Spinal cord (tissue), 10 donors: ENCODE measurements around the gene SUV39H1. TPM values are rescaled to one million over a fixed set of nuclear protein-coding genes. Genes with fewer than 3 reads are reported as not detected.

Experiments
- DNase-seq, 6 donors: peaks; one replicate each; pipeline versions ENCODE4 v3.0.0 to v3.0.0-alpha.2; 2013 to 2015; ENCODE audit warnings: low spot score in 6 of 6, low read depth in 4 of 6
- H3K27ac ChIP-seq: one replicate; pipeline ENCODE4 v1.5.1; 2013; ENCODE audit warnings: low read depth, low read length, control low read depth
- H3K27me3 ChIP-seq: one replicate; pipeline ENCODE4 v1.6.1; 2013; ENCODE audit warnings: low read length; ENCODE audit not compliant: control insufficient read depth, insufficient read depth
- H3K36me3 ChIP-seq: one replicate; pipeline ENCODE4 v1.6.1; 2013; ENCODE audit warnings: low read length; ENCODE audit not compliant: control insufficient read depth, insufficient read depth
- H3K4me1 ChIP-seq: one replicate; pipeline ENCODE4 v1.6.1; 2013; ENCODE audit warnings: low read length; ENCODE audit not compliant: control insufficient read depth, insufficient read depth
- H3K4me3 ChIP-seq: one replicate; pipeline ENCODE4 v1.5.1; 2013; ENCODE audit warnings: low read depth, low read length, control low read depth
- H3K9me3 ChIP-seq: one replicate; pipeline ENCODE4 v1.6.1; 2013; ENCODE audit warnings: low read length; ENCODE audit not compliant: control insufficient read depth, insufficient read depth
- WGBS: methylation state at CpG from one replicate; pipeline ENCODE4 v1.1.5; 2013; ENCODE audit warnings: missing lambda C conversion rate; ENCODE audit not compliant: insufficient coverage; 5-methylcytosine and 5-hydroxymethylcytosine counted together
- polyA plus RNA-seq, 2 donors: library from polyadenylated mRNA; unstranded; fragments of 120-200 nt; gene quantifications; one replicate each; pipeline ENCODE4 v1.2.1, GENCODE V29; 2013; ENCODE audit not compliant: insufficient read length in 2 of 2
- small RNA-seq: library from RNA; depleted of rRNA; stranded (forward); fragments of <200 nt; gene quantifications from one replicate; pipeline ENCODE3, GENCODE V24; 2014; ENCODE audit warnings: low replicate concordance
- total RNA-seq, 2 donors: library from RNA; depleted of rRNA in 1 of 2; stranded (reverse); fragments of 120-200 nt in 1 of 2; fragments of >200 nt in 1 of 2; gene quantifications; one replicate each; pipeline versions ENCODE4 v1.2.3 to v1.2.4, GENCODE V29; 2013 to 2014
- donor health status: healthy.

The SUV39H1 gene
- total and polyA plus RNA-seq, 4 donors, result 3.0 to 8.2 (median 5.9) TPM

DNA sequence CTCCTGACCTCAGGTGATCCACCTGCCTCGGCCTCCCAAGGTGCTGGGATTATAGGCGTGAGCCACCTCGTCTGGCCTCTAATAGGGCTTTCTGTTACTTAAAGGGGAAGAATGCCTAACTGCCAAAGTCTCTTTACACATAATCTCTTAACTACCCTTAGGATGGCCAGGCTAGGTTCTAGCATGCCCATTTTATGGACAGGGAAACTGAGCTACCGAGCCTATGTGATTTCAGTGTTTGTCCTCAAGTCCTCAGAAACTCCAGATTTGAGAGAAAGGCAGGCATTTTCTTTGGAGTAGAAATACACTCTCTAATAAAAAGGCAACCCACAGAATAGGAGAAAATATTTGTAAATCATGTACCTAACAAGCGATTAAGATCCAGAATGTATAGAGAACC, 52.6 kb downstream of the SUV39H1 start:
- no peaks in the 10 kb centered on the region for H3K4me1 ChIP-seq
- no peaks in the 10 kb centered on the region for H3K36me3 ChIP-seq
- H3K27me3 ChIP-seq, result no peaks in the 10 kb centered on the region
- no peak for DNase-seq
- H3K4me3 ChIP-seq, result no peak overlapping the region
- WGBS, result no CpG with 5 or more reads among the region's 5 CpGs
- no peaks in the 10 kb centered on the region for H3K9me3 ChIP-seq
- H3K27ac ChIP-seq, result no peak overlapping the region

DNA sequence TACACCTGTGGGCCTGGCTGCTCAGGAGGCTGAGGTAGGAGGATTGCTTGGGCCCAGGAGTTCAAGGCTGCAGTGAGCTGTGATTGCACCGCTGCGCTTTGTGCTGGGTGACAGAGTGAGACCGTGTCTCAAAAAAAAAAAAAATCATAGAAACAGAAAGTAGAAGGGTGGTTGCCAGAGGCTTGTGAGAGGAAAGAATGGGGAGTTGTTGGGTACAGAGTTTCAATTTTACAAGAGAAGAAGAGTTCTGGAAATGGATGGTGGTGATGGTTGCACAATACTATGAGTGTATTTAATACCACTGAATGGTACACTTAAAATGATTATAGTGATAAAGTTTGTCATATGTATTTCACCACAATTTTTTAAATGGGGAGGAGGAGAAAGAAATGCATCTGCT, 54.8 kb downstream of the SUV39H1 start:
- H3K4me3 ChIP-seq, result no peak overlapping the region
- no peak for DNase-seq
- H3K4me1 ChIP-seq, result no peaks in the 10 kb centered on the region
- 63% methylated on average over 3 of the region's 3 CpGs for WGBS
- H3K27me3 ChIP-seq, result no peaks in the 10 kb centered on the region
- no peaks in the 10 kb centered on the region for H3K9me3 ChIP-seq
- H3K36me3 ChIP-seq, result no peaks in the 10 kb centered on the region
- H3K27ac ChIP-seq, result no peak overlapping the region

DNA sequence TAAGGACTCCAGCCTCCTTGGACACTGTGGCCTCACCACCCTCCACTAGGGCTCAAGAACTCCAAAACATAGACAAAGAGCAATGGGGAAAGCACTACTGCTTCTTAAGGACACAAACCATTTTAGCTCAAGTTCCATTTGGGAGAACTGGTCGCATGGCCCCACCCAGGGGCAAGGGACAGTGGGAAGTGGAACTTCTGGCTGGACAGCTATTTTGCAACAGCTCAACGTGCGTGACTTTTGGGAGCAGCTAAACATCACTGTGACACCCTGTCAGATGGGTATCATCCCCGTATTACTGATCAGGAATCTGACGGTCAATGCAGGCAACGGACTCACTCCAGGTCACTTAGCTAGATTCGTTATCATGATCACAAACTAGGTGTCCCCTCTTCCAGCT, 56.0 kb downstream of the SUV39H1 start:
- H3K27me3 ChIP-seq, result no peaks in the 10 kb centered on the region
- 83% methylated on average over 7 of the region's 7 CpGs for WGBS
- no peak overlapping the region for H3K4me3 ChIP-seq

DNA sequence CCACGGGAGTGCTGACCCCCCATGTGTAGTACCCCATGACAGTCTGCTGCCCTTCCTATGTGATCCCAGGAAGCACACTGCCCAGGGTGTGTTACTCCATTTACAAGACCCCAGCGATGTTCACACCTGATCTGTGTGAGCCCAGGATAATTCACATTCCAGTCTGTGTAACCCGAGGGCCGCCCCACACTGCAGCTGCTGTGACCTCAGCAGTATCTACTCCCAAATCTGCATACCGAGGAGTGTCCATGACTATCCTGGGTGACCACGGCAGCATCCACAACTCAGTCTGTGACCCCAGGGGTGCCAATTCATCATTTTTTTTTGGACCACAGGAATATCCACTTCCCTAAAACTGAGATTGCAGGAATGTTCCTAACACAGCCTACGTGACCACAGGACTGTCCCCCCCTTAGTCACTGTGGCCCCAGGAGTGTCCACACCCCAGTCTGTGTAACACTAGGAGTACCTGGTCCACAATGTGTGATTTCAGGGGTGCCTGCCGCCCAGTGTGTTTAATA, 57.2 kb downstream of the SUV39H1 start:
- Histone ChIP-seq H3K27me3 (no peaks in the 10 kb centered on the region), H3K27ac (no peak overlapping the region), H3K4me1 (no peaks in the 10 kb centered on the region), H3K36me3 (no peaks in the 10 kb centered on the region), H3K4me3 (no peak overlapping the region), H3K9me3 (no peaks in the 10 kb centered on the region)
- 60% methylated on average over 7 of the region's 8 CpGs for WGBS
- no peak for DNase-seq

More for the DNA sequence above, 56.0 kb downstream of the SUV39H1 start:
- Histone ChIP-seq H3K4me1 (no peaks in the 10 kb centered on the region), H3K9me3 (no peaks in the 10 kb centered on the region), H3K36me3 (no peaks in the 10 kb centered on the region), H3K27ac (no peak overlapping the region)
- DNase-seq, result no peak

DNA sequence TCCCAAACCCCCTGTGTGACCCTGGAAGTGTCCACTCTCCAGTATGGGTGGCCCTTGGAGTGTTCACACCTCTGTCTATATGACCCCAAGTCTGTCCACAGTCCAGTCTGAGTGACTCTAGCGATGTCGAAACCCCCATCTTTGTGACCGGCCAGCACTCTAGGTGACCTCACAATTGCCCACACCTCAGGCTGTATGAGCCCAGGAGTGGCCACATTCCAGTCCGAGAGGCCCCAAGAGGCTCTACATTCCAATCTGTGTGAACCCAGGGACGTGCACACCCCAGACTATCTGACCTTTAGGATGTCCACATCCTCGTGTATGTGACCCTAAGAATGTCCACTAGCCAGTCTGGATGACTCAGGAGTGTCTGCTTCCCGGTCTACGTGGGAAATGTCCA, 57.7 kb downstream of the SUV39H1 start:
- DNase-seq, result no peak
- no peaks in the 10 kb centered on the region for H3K9me3 ChIP-seq
- H3K27me3 ChIP-seq, result no peaks in the 10 kb centered on the region
- 65% methylated on average over 8 of the region's 8 CpGs for WGBS
- H3K4me1 ChIP-seq, result no peaks in the 10 kb centered on the region
- no peak overlapping the region for H3K4me3 ChIP-seq
- no peaks in the 10 kb centered on the region for H3K36me3 ChIP-seq
- no peak overlapping the region for H3K27ac ChIP-seq

Small RNA genes lying within 50 kb of the gene (small RNA-seq; reads per million reads assigned to genes)
- not detected for gene RNU6-1056P

Other genes starting within 250 kb of the SUV39H1 start
- gene SLC38A5, start 226.5 kb upstream of the SUV39H1 start, total RNA-seq, result 10 to 100 TPM; 16.4 to 42.5 TPM
- 10 to 100 TPM; 65.0 to 65.9 TPM for gene SLC38A5, start 226.5 kb upstream of the SUV39H1 start, polyA plus RNA-seq
- gene FTSJ1, start 220.5 kb upstream of the SUV39H1 start, total RNA-seq, result 10 to 100 TPM; 25.7 to 47.9 TPM
- 10 to 100 TPM; 47.2 to 63.1 TPM for gene FTSJ1, start 220.5 kb upstream of the SUV39H1 start, polyA plus RNA-seq
- 10 to 100 TPM; 11.2 to 12.6 TPM for gene PORCN, start 187.7 kb upstream of the SUV39H1 start, total RNA-seq
- gene PORCN, start 187.7 kb upstream of the SUV39H1 start, polyA plus RNA-seq, result 10 to 100 TPM; 25.7 to 26.7 TPM
- 10 to 100 TPM; 32.5 to 59.1 TPM for gene EBP, start 174.9 kb upstream of the SUV39H1 start, total RNA-seq
- 10 to 100 TPM; 61.6 to 62.9 TPM for gene EBP, start 174.9 kb upstream of the SUV39H1 start, polyA plus RNA-seq
- 1 to 10 TPM; 6.8 to 8.3 TPM for gene TBC1D25, start 157.0 kb upstream of the SUV39H1 start, total RNA-seq
- 10 to 100 TPM; 20.3 to 23.3 TPM for gene TBC1D25, start 157.0 kb upstream of the SUV39H1 start, polyA plus RNA-seq
- 100 to 1,000 TPM; 116 to 158 TPM for gene RBM3, start 122.2 kb upstream of the SUV39H1 start, total RNA-seq
- 100 to 1,000 TPM; 216 to 254 TPM for gene RBM3, start 122.2 kb upstream of the SUV39H1 start, polyA plus RNA-seq
- 100 to 1,000 TPM in 1 of 2 donors, 10 to 100 TPM in 1; 48.0 to 126 TPM for gene WDR13, start 99.2 kb upstream of the SUV39H1 start, total RNA-seq
- gene WDR13, start 99.2 kb upstream of the SUV39H1 start, polyA plus RNA-seq, result 100 to 1,000 TPM; 136 to 137 TPM
- gene WAS, start 12.9 kb upstream of the SUV39H1 start, total RNA-seq, result 1 to 10 TPM; 3.1 to 4.3 TPM
- gene WAS, start 12.9 kb upstream of the SUV39H1 start, polyA plus RNA-seq, result 1 to 10 TPM; 6.2 to 7.1 TPM
- not detected for gene GLOD5, start 65.0 kb downstream of the SUV39H1 start, total RNA-seq
- gene GLOD5, start 65.0 kb downstream of the SUV39H1 start, polyA plus RNA-seq, result not detected
- gene GATA1, start 89.9 kb downstream of the SUV39H1 start, total RNA-seq, result under 1 TPM; 0.39 to 0.59 TPM
- under 1 TPM; 0.22 to 0.45 TPM for gene GATA1, start 89.9 kb downstream of the SUV39H1 start, polyA plus RNA-seq
- gene HDAC6, start 105.3 kb downstream of the SUV39H1 start, total RNA-seq, result 100 to 1,000 TPM in 1 of 2 donors, 10 to 100 TPM in 1; 63.9 to 139 TPM
- gene HDAC6, start 105.3 kb downstream of the SUV39H1 start, polyA plus RNA-seq, result 100 to 1,000 TPM; 150 to 194 TPM
- gene ERAS, start 129.8 kb downstream of the SUV39H1 start, total RNA-seq, result under 1 TPM in 1 of 2 donors, not detected in 1; 0.22 TPM
- gene ERAS, start 129.8 kb downstream of the SUV39H1 start, polyA plus RNA-seq, result under 1 TPM; 0.73 to 0.78 TPM
- 10 to 100 TPM; 61.4 to 91.4 TPM for gene PCSK1N, start 138.9 kb downstream of the SUV39H1 start, total RNA-seq
- gene PCSK1N, start 138.9 kb downstream of the SUV39H1 start, polyA plus RNA-seq, result 100 to 1,000 TPM; 481 to 566 TPM
- 10 to 100 TPM; 18.0 to 42.4 TPM for gene TIMM17B, start 201.0 kb downstream of the SUV39H1 start, total RNA-seq
- gene TIMM17B, start 201.0 kb downstream of the SUV39H1 start, polyA plus RNA-seq, result 10 to 100 TPM; 49.4 to 53.8 TPM
- 10 to 100 TPM; 28.9 to 67.9 TPM for gene PQBP1, start 201.2 kb downstream of the SUV39H1 start, total RNA-seq
- gene PQBP1, start 201.2 kb downstream of the SUV39H1 start, polyA plus RNA-seq, result 10 to 100 TPM; 89.8 to 91.9 TPM
- gene SLC35A2, start 214.9 kb downstream of the SUV39H1 start, total RNA-seq, result 10 to 100 TPM; 10.4 to 14.2 TPM
- 10 to 100 TPM; 26.8 to 27.9 TPM for gene SLC35A2, start 214.9 kb downstream of the SUV39H1 start, polyA plus RNA-seq
- gene PIM2, start 222.3 kb downstream of the SUV39H1 start, total RNA-seq, result 10 to 100 TPM; 10.3 to 10.5 TPM
- gene PIM2, start 222.3 kb downstream of the SUV39H1 start, polyA plus RNA-seq, result 10 to 100 TPM; 11.9 to 13.1 TPM